Kidney (tissue), 14 donors: ENCODE measurements around the gene IFNGR1. TPM values are rescaled to one million over a fixed set of nuclear protein-coding genes. Genes with fewer than 3 reads are reported as not detected.
"Not testable (repeated sequence)": the region's sequence is repeated elsewhere in the genome, so short reads cannot be mapped to it uniquely, and the experiment has no call there.

Source experiments
- DNase-seq, 5 donors: peaks; one replicate each; pipeline ENCODE4 v3.0.0-alpha.2; 2013 to 2020
- FAIRE-seq: peaks from 2 replicates; lab custom pipeline; 2012; peaks lifted over from hg19 to GRCh38; lab: Jason Lieb, UNC
- H3K27ac ChIP-seq, 2 donors: one replicate each; pipeline ENCODE4 v1.7.0; 2013; ENCODE audit warnings: low read depth in 2 of 2, low read length in 2 of 2, inconsistent platforms in 1 of 2
- H3K27me3 ChIP-seq: one replicate; pipeline ENCODE4 v1.7.1; 2013; ENCODE audit warnings: low read length, inconsistent platforms; ENCODE audit not compliant: control insufficient read depth, insufficient read depth
- H3K36me3 ChIP-seq, 3 donors: one replicate each; pipeline versions ENCODE4 v1.7.0 to v1.7.1; 2013; ENCODE audit warnings: low read length in 3 of 3, control low read depth in 1 of 3, inconsistent platforms in 1 of 3; ENCODE audit not compliant: insufficient read depth in 3 of 3, control insufficient read depth in 2 of 3
- H3K4me1 ChIP-seq, 3 donors: one replicate each; pipeline versions ENCODE4 v1.7.0 to v1.7.1; 2013; ENCODE audit warnings: low read length in 3 of 3, inconsistent platforms in 1 of 3, low read depth in 1 of 3; ENCODE audit not compliant: control insufficient read depth in 2 of 3, insufficient read depth in 2 of 3
- H3K4me3 ChIP-seq, 3 donors: one replicate each; pipeline versions ENCODE4 v1.7.0 to v1.8.1; 2013; ENCODE audit warnings: low read length in 3 of 3, control low read depth in 1 of 3, inconsistent platforms in 1 of 3
- H3K9ac ChIP-seq, 3 donors: one replicate each; pipeline versions ENCODE4 v1.7.0 to v1.7.1; 2013; ENCODE audit warnings: low read length in 3 of 3, control low read depth in 1 of 3, inconsistent platforms in 1 of 3
- H3K9me3 ChIP-seq, 3 donors: one replicate each; pipeline versions ENCODE4 v1.7.0 to v1.7.1; 2013; ENCODE audit warnings: low read length in 3 of 3, control low read depth in 1 of 3, inconsistent platforms in 1 of 3; ENCODE audit not compliant: control insufficient read depth in 2 of 3, insufficient read depth in 1 of 3
- intact Hi-C: fragments of 100-400 bp; cut with DNase I; formaldehyde crosslinking; loops from one replicate; pipeline ENCODE4 v1.11.1; 2022
- polyA plus RNA-seq: library from polyadenylated mRNA; stranded (reverse); fragments of 350-450 nt; fragmentation: Illumina TruSeq; extraction: RNeasy Lipid Tissue Mini Kit (QIAGEN cat#74804); gene quantifications from one replicate; pipeline ENCODE4 v1.2.3, GENCODE V29; 2014; ENCODE audit warnings: low read depth, low replicate concordance; ENCODE audit not compliant: insufficient read depth
- total RNA-seq: library from RNA; stranded (reverse); fragmentation: NEBNext Ultra II Directional; extraction: Animal tissue kit (Norgen Biotek cat#: 25700); gene quantifications from one replicate; pipeline ENCODE4 v1.2.1, GENCODE V29; 2021
- TF ChIP-seq, protein P1 (sequence below): IDR thresholded peaks from 3 replicates; pipeline ENCODE4 v1.5.1; 2012; ENCODE audit warnings: mild to moderate bottlenecking, moderate library complexity, borderline replicate concordance; ENCODE audit not compliant: insufficient read depth; ENCODE audit errors: extremely low read depth
- donor health status: control.
- donor health status: control.
- donor health status: control.
- donor health status: control.
- donor health status: control.
- donor health status: DM: yes; HTN: yes; CAD: no.
- donor health status: Normal renal cell carcinoma (clear cell type).

IFNGR1 gene
- total and polyA plus RNA-seq, 2 donors from 2014 or later = 42.8 to 94.3 TPM

DNA sequence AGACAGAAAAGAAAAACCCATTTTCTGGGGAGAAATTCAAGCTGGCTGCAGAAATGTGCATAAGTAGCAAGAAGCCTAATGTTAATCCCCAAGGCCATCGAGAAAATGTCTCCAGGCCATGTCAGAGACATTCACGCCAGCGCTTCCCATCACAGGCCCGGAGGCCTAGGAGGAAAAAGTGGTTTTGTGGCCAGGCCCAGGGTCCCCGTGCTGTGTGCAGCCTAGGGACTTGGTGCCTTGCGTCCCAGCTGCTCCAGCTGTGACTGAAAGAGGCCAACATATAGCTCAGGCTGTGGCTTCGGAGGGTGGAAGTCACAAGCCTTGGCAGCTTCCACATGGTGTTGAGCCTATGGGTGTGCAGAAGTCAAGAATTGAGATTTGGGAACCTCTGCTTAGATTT lies 10.9 kb downstream of the IFNGR1 start:
- peaks cover 0 to 7% (median 3%) of the 10 kb centered on the region in 3 donors for H3K4me1 ChIP-seq

DNA sequence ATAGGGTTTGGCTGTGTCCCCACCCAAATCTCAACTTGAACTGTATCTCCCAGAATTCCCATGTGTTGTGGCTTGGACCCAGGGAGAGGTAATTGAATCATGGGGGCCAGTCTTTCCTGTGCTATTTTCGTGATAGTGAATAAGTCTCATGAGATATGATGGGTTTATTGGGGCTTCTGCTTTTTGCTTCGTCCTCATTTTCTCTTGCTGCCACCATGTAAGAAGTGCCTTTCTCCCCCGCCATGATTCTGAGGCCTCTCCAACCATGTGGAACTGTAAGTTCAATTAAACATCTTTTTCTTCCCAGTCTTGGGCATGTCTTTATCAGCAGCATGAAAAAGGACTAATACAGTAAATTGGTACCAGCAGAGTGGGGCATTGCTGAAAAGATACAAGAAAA lies 11.7 kb downstream of the IFNGR1 start:
- FAIRE-seq, DNase-seq: not testable (repeated sequence)

More for the DNA sequence above, 10.9 kb downstream of the IFNGR1 start:
- H3K4me3 ChIP-seq = no peak overlapping the region
- no peak for FAIRE-seq
- no peak overlapping the region for H3K27ac ChIP-seq
- no peaks in the 10 kb centered on the region for H3K27me3 ChIP-seq
- H3K36me3 ChIP-seq = peaks cover 5 to 21% (median 9%) of the 10 kb centered on the region in 3 donors
- intact Hi-C loops = no loop called here
- DNase-seq = no peak
- no peak overlapping the region for H3K9ac ChIP-seq
- TF ChIP-seq, protein P1, sequence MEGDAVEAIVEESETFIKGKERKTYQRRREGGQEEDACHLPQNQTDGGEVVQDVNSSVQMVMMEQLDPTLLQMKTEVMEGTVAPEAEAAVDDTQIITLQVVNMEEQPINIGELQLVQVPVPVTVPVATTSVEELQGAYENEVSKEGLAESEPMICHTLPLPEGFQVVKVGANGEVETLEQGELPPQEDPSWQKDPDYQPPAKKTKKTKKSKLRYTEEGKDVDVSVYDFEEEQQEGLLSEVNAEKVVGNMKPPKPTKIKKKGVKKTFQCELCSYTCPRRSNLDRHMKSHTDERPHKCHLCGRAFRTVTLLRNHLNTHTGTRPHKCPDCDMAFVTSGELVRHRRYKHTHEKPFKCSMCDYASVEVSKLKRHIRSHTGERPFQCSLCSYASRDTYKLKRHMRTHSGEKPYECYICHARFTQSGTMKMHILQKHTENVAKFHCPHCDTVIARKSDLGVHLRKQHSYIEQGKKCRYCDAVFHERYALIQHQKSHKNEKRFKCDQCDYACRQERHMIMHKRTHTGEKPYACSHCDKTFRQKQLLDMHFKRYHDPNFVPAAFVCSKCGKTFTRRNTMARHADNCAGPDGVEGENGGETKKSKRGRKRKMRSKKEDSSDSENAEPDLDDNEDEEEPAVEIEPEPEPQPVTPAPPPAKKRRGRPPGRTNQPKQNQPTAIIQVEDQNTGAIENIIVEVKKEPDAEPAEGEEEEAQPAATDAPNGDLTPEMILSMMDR = no peak
- no peaks in the 10 kb centered on the region for H3K9me3 ChIP-seq

DNA sequence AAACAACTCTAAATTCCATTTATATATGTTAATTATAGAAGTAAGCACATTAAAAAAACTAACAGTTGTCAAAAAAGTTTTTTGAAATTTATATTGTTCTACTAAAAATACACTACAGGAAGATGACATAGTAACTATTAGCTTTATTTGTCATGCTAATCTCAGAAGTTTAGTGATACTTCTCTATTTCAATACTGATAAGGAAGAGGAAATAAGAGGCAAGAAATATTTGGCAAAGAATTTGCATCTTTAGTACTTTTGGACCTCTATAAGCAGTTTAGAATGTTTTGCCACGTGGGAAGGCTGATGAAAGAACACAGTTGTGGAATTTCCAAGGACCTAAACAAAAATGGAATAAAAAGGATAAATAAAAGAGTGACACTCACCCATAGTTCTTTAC lies 12.6 kb downstream of the IFNGR1 start:
- no peak for FAIRE-seq
- intact Hi-C loops = no loop called here
- no peaks in the 10 kb centered on the region for H3K27me3 ChIP-seq
- DNase-seq = peak in 1 of 5 donors; percentile 16
- peaks cover 6 to 28% (median 13%) of the 10 kb centered on the region in 3 donors for H3K36me3 ChIP-seq
- TF ChIP-seq, protein P1 = no peak
- H3K4me3 ChIP-seq = no peak overlapping the region
- no peak overlapping the region for H3K9ac ChIP-seq
- peaks cover 0 to 3% (median 3%) of the 10 kb centered on the region in 3 donors for H3K4me1 ChIP-seq
- no peak overlapping the region for H3K27ac ChIP-seq
- no peaks in the 10 kb centered on the region for H3K9me3 ChIP-seq

More for the DNA sequence above, 11.7 kb downstream of the IFNGR1 start:
- intact Hi-C loops, H3K9me3 ChIP-seq, H3K27ac ChIP-seq, H3K4me3 ChIP-seq, H3K27me3 ChIP-seq, H3K9ac ChIP-seq, H3K4me1 ChIP-seq: not testable (repeated sequence)
- peaks cover 6 to 25% (median 9%) of the 10 kb centered on the region in 3 donors for H3K36me3 ChIP-seq

GRCh38 chr6:137203256-137203655 lies 15.9 kb downstream of the IFNGR1 start:
- Histone ChIP-seq H3K36me3 (peaks cover 7 to 34% (median 19%) of the 10 kb centered on the region in 3 donors), H3K4me1 (no peaks in the 10 kb centered on the region), H3K9ac (no peak overlapping the region), H3K27me3 (no peaks in the 10 kb centered on the region), H3K9me3 (no peaks in the 10 kb centered on the region), H3K4me3 (no peak overlapping the region), H3K27ac (no peak overlapping the region)
- DNase-seq (no peak), FAIRE-seq (no peak)
- TF ChIP-seq, protein P1 = no peak
- intact Hi-C loops = no loop called here
